Measurements from ENCODE around the gene OSER1. TPM values are rescaled to one million over a fixed set of nuclear protein-coding genes. Genes with fewer than 3 reads are reported as not detected.

The OSER1 gene
- total and polyA plus RNA-seq, 2 experiments from 2014 or later = 34.7 to 49.4 TPM

- no peak for DNase-seq (ENCODE audit: low spot score)
- Histone ChIP-seq H3K9me2 (replicated peaks; ENCODE audit: insufficient read depth) (no peaks in the 10 kb centered on the region), H3K27ac (no peak overlapping the region), H3K9me3 (ENCODE audit: low read depth) (no peaks in the 10 kb centered on the region), H4K20me1 (ENCODE audit: insufficient read depth, poor library complexity, severe bottlenecking) (no peaks in the 10 kb centered on the region), H3K4me1 (ENCODE audit: insufficient read depth) (no peaks in the 10 kb centered on the region), H3K4me3 (no peak overlapping the region), H3K79me2 (no peaks in the 10 kb centered on the region), H3K36me3 (replicated peaks; ENCODE audit: insufficient read depth, low read depth) (no peaks in the 10 kb centered on the region), H3K4me2 (no peak overlapping the region), H3K27me3 (no peaks in the 10 kb centered on the region), H2AFZ (no peak overlapping the region)
- WGBS (ENCODE audit: low lambda C conversion rate, missing lambda C conversion rate) = 97% methylated on average over 30 of the region's 56 CpGs
- TF ChIP-seq EZH2 (IDR thresholded peaks at IDR 0.05; ENCODE audit: borderline replicate concordance) (no peak), EZH2phosphoT487 (IDR thresholded peaks at IDR 0.05; ENCODE audit: low read depth, severe bottlenecking, unreplicated experiment) (no peak)
- TF ChIP-seq, protein P1, sequence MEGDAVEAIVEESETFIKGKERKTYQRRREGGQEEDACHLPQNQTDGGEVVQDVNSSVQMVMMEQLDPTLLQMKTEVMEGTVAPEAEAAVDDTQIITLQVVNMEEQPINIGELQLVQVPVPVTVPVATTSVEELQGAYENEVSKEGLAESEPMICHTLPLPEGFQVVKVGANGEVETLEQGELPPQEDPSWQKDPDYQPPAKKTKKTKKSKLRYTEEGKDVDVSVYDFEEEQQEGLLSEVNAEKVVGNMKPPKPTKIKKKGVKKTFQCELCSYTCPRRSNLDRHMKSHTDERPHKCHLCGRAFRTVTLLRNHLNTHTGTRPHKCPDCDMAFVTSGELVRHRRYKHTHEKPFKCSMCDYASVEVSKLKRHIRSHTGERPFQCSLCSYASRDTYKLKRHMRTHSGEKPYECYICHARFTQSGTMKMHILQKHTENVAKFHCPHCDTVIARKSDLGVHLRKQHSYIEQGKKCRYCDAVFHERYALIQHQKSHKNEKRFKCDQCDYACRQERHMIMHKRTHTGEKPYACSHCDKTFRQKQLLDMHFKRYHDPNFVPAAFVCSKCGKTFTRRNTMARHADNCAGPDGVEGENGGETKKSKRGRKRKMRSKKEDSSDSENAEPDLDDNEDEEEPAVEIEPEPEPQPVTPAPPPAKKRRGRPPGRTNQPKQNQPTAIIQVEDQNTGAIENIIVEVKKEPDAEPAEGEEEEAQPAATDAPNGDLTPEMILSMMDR (IDR thresholded peaks at IDR 0.05; ENCODE audit: poor library complexity) = no peak
These were observed 50.4 kb downstream of the OSER1 start for GRCh38 chr20:44160133-44160532.

- Histone ChIP-seq H3K4me2 (no peak overlapping the region), H3K79me2 (no peaks in the 10 kb centered on the region), H3K9me3 (ENCODE audit: low read depth) (no peaks in the 10 kb centered on the region), H3K27ac (no peak overlapping the region), H3K36me3 (replicated peaks; ENCODE audit: insufficient read depth, low read depth) (no peaks in the 10 kb centered on the region), H3K27me3 (no peaks in the 10 kb centered on the region), H3K4me1 (ENCODE audit: insufficient read depth) (no peaks in the 10 kb centered on the region), H3K9me2 (replicated peaks; ENCODE audit: insufficient read depth) (no peaks in the 10 kb centered on the region), H4K20me1 (ENCODE audit: insufficient read depth, poor library complexity, severe bottlenecking) (no peaks in the 10 kb centered on the region), H2AFZ (no peak overlapping the region), H3K4me3 (no peak overlapping the region)
- TF ChIP-seq EZH2 (IDR thresholded peaks at IDR 0.05; ENCODE audit: borderline replicate concordance) (no peak), EZH2phosphoT487 (IDR thresholded peaks at IDR 0.05; ENCODE audit: low read depth, severe bottlenecking, unreplicated experiment) (no peak)
- TF ChIP-seq, protein P1 (IDR thresholded peaks at IDR 0.05; ENCODE audit: poor library complexity) = no peak
- DNase-seq (ENCODE audit: low spot score) = no peak
- WGBS (ENCODE audit: low lambda C conversion rate, missing lambda C conversion rate) = 98% methylated on average over 40 of the region's 50 CpGs
These were observed 50.9 kb downstream of the OSER1 start for GRCh38 chr20:44159711-44160110.

DNA sequence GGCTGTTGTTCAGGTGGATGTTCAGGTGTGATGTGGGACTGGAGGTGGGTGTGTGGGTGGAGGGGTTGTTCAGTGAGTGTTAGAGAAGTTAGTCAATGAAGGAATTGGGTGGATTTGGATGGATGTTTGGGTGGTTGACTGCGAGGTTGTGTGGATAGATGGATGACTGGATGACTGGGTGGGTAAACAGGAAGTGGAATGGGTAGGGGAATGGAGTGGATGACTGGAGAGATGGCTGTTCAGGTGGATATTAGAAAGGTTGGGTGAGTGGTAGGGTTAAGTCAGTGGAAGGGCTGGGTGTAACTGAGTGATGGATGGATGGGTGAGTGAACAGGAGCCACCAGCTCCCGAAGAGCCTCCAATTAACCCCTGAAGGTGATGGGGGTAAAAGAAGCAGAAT is 51.4 kb downstream of the OSER1 start:
- 100% methylated on average over 2 of the region's 2 CpGs for WGBS (ENCODE audit: low lambda C conversion rate, missing lambda C conversion rate)
- Histone ChIP-seq H2AFZ (no peak overlapping the region), H3K36me3 (replicated peaks; ENCODE audit: insufficient read depth, low read depth) (no peaks in the 10 kb centered on the region), H3K4me3 (no peak overlapping the region), H3K9me3 (ENCODE audit: low read depth) (no peaks in the 10 kb centered on the region), H3K4me2 (no peak overlapping the region), H3K27ac (no peak overlapping the region), H3K27me3 (no peaks in the 10 kb centered on the region), H4K20me1 (ENCODE audit: insufficient read depth, poor library complexity, severe bottlenecking) (no peaks in the 10 kb centered on the region), H3K4me1 (ENCODE audit: insufficient read depth) (no peaks in the 10 kb centered on the region), H3K9me2 (replicated peaks; ENCODE audit: insufficient read depth) (no peaks in the 10 kb centered on the region), H3K79me2 (no peaks in the 10 kb centered on the region)
- TF ChIP-seq EZH2 (IDR thresholded peaks at IDR 0.05; ENCODE audit: borderline replicate concordance) (no peak), EZH2phosphoT487 (IDR thresholded peaks at IDR 0.05; ENCODE audit: low read depth, severe bottlenecking, unreplicated experiment) (no peak)
- TF ChIP-seq, protein P1 (IDR thresholded peaks at IDR 0.05; ENCODE audit: poor library complexity) = no peak
- DNase-seq (ENCODE audit: low spot score) = no peak

- Histone ChIP-seq H2AFZ (no peak overlapping the region), H4K20me1 (ENCODE audit: insufficient read depth, poor library complexity, severe bottlenecking) (no peaks in the 10 kb centered on the region), H3K9me3 (ENCODE audit: low read depth) (no peaks in the 10 kb centered on the region), H3K9me2 (replicated peaks; ENCODE audit: insufficient read depth) (no peaks in the 10 kb centered on the region), H3K27me3 (no peaks in the 10 kb centered on the region), H3K27ac (no peak overlapping the region), H3K36me3 (replicated peaks; ENCODE audit: insufficient read depth, low read depth) (no peaks in the 10 kb centered on the region), H3K79me2 (no peaks in the 10 kb centered on the region), H3K4me2 (no peak overlapping the region), H3K4me1 (ENCODE audit: insufficient read depth) (no peaks in the 10 kb centered on the region), H3K4me3 (no peak overlapping the region)
- DNase-seq (ENCODE audit: low spot score) = no peak
- TF ChIP-seq, protein P1 (IDR thresholded peaks at IDR 0.05; ENCODE audit: poor library complexity) = no peak
- TF ChIP-seq EZH2 (IDR thresholded peaks at IDR 0.05; ENCODE audit: borderline replicate concordance) = no peak
- TF ChIP-seq EZH2phosphoT487 (IDR thresholded peaks at IDR 0.05; ENCODE audit: low read depth, severe bottlenecking, unreplicated experiment) = no peak
- 94% methylated on average over 5 of the region's 5 CpGs for WGBS (ENCODE audit: low lambda C conversion rate, missing lambda C conversion rate)
These were observed 53.5 kb downstream of the OSER1 start for GRCh38 chr20:44157061-44157460.
